SU-DHL-6 (cell line): ENCODE measurements around the gene SLC8A1.

Source experiments
- H2AFZ ChIP-seq: fragments of 200-600 bp; sonication (generic); 2 replicates; pipeline ENCODE4 v1.6.1; 2014; ENCODE audit warnings: low read depth, mild to moderate bottlenecking, moderate library complexity, mixed read lengths, antibody characterized with exemption, low read length; ENCODE audit not compliant: severe bottlenecking
- H3F3A ChIP-seq: fragments of 200-600 bp; shearing (Covaris generic); 2 replicates; pipeline ENCODE4 v1.6.0; 2016; ENCODE audit warnings: antibody characterized with exemption, mild to moderate bottlenecking; ENCODE audit not compliant: insufficient read depth
- H3K27ac ChIP-seq: fragments of 200-600 bp; sonication (generic); 2 replicates; pipeline ENCODE4 v1.5.1; 2016; ENCODE audit warnings: low read depth, mild to moderate bottlenecking, low read length, moderate library complexity, mixed read lengths
- H3K27me3 ChIP-seq: fragments of 200-600 bp; sonication (generic), shearing (Covaris generic); 2 replicates; pipeline ENCODE4 v1.6.0; 2014; ENCODE audit warnings: mild to moderate bottlenecking, low read length
- H3K36me3 ChIP-seq: fragments of 200-600 bp; sonication (generic); 2 replicates; pipeline ENCODE4 v1.6.1; 2014; ENCODE audit warnings: mild to moderate bottlenecking, low read length, mixed read lengths
- H3K4me2 ChIP-seq: fragments of 300-600, 200-600 bp; shearing (Covaris generic), sonication (generic); 2 replicates; pipeline ENCODE4 v1.6.0; 2014; ENCODE audit warnings: low read length, low read depth, mild to moderate bottlenecking; ENCODE audit not compliant: poor library complexity, severe bottlenecking
- H3K4me3 ChIP-seq: fragments of 200-600 bp; sonication (generic); 2 replicates; pipeline ENCODE4 v1.5.1; 2014; ENCODE audit warnings: antibody characterized with exemption, low read length, mild to moderate bottlenecking, mixed read lengths; ENCODE audit not compliant: insufficient read depth, poor library complexity, severe bottlenecking
- H3K79me2 ChIP-seq: fragments of 200-600 bp; sonication (generic); 2 replicates; pipeline ENCODE4 v1.6.1; 2014; ENCODE audit warnings: mild to moderate bottlenecking, low read length, moderate library complexity; ENCODE audit not compliant: insufficient read depth
- H3K9ac ChIP-seq: fragments of 200-600 bp; sonication (generic); 2 replicates; pipeline ENCODE4 v1.7.0; 2014; ENCODE audit warnings: mild to moderate bottlenecking, low read length
- H3K9me2 ChIP-seq: fragments of 200-600 bp; sonication (generic); replicated peaks from 2 replicates; pipeline ENCODE4 v1.6.1; 2014; ENCODE audit warnings: low read length; ENCODE audit not compliant: insufficient read depth
- H3K9me3 ChIP-seq: fragments of 200-600 bp; sonication (generic); 2 replicates; pipeline ENCODE4 v1.6.1; 2014; ENCODE audit warnings: low read length, mixed read lengths; ENCODE audit not compliant: insufficient read depth
- H4K20me1 ChIP-seq: fragments of 200-600 bp; sonication (generic); 2 replicates; pipeline ENCODE4 v1.6.1; 2014; ENCODE audit warnings: low read depth, mild to moderate bottlenecking, antibody characterized with exemption, low read length, moderate library complexity, mixed read lengths
- CTCF ChIP-seq: fragments of 200-600 bp; sonication (generic); IDR thresholded peaks from one replicate; pipeline ENCODE4 v1.5.1; 2017; ENCODE audit warnings: antibody characterized with exemption, mild to moderate bottlenecking, low read length, moderate library complexity; ENCODE audit not compliant: insufficient read depth, poor library complexity, severe bottlenecking
- EZH2phosphoT487 ChIP-seq: fragments of 200-600 bp; sonication (generic), shearing (Covaris generic); conservative IDR thresholded peaks from 2 replicates; pipeline ENCODE4 v1.6.1; 2018; ENCODE audit warnings: mild to moderate bottlenecking, antibody characterized with exemption, low read length, moderate library complexity, mixed read lengths

Gene SLC8A1

GRCh38 chr2:40256649-40257048 lies 195.2 kb downstream of the SLC8A1 start:
- Histone ChIP-seq H3F3A (no peaks in the 10 kb centered on the region), H3K27ac (no peak overlapping the region), H3K4me3 (no peak overlapping the region), H3K9ac (no peak overlapping the region), H3K4me2 (no peak overlapping the region), H3K27me3 (no peaks in the 10 kb centered on the region), H4K20me1 (no peaks in the 10 kb centered on the region), H2AFZ (no peak overlapping the region), H3K79me2 (no peaks in the 10 kb centered on the region), H3K36me3 (no peaks in the 10 kb centered on the region), H3K9me3 (no peaks in the 10 kb centered on the region), H3K9me2 (no peaks in the 10 kb centered on the region)
- TF ChIP-seq EZH2phosphoT487, result no peak
- TF ChIP-seq CTCF, result no peak

GRCh38 chr2:40256008-40256407 lies 195.9 kb downstream of the SLC8A1 start:
- Histone ChIP-seq H3K9me3 (no peaks in the 10 kb centered on the region), H3K27ac (no peak overlapping the region), H3K9me2 (no peaks in the 10 kb centered on the region), H4K20me1 (no peaks in the 10 kb centered on the region), H3K4me3 (no peak overlapping the region), H3K79me2 (no peaks in the 10 kb centered on the region), H3F3A (no peaks in the 10 kb centered on the region), H3K27me3 (no peaks in the 10 kb centered on the region), H3K9ac (no peak overlapping the region), H3K36me3 (no peaks in the 10 kb centered on the region), H3K4me2 (no peak overlapping the region), H2AFZ (no peak overlapping the region)
- TF ChIP-seq EZH2phosphoT487, result no peak
- TF ChIP-seq CTCF, result no peak

- Histone ChIP-seq H3K27me3 (no peaks in the 10 kb centered on the region), H3K4me3 (no peak overlapping the region), H4K20me1 (no peaks in the 10 kb centered on the region), H3K27ac (no peak overlapping the region), H2AFZ (no peak overlapping the region), H3K9me3 (no peaks in the 10 kb centered on the region), H3K4me2 (no peak overlapping the region), H3K36me3 (no peaks in the 10 kb centered on the region), H3K9me2 (no peaks in the 10 kb centered on the region), H3F3A (no peaks in the 10 kb centered on the region), H3K79me2 (no peaks in the 10 kb centered on the region), H3K9ac (no peak overlapping the region)
- TF ChIP-seq EZH2phosphoT487 (no peak), CTCF (no peak)
Observed at GRCh38 chr2:40255103-40255502, 196.8 kb downstream of the SLC8A1 start.
